NCI-H187 treated with DMSO at 0.1 percent for 48 hours (cell line): ENCODE results near the gene LRRC4C.
"Not testable (repeated sequence)": the region's sequence is repeated elsewhere in the genome, so short reads cannot be mapped to it uniquely, and the experiment has no call there.

Experiments
- DNase-seq: peaks from one replicate; lab custom pipeline; 2025; lab: John Stamatoyannopoulos, UW

LRRC4C gene

DNA sequence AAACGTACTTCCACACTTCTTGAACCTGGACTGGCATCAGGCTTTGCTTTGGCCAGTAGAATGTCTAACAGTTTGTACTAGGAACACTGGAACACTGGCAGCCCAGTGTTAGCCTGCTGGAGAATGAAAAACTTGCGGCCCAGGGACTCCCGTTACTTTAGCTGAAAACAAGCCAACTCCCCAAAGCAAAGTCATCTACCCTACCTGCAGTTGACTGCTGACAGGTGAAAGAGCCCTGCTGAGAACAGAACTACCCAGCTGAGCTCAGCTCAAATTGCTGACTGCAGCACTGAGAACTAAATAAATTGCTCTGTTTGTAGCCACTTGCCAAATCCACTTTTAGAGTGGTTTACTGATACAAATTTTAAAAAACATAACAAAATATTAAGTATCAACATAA is 342.5 kb downstream of the LRRC4C start:
- DNase-seq = no peak

DNA sequence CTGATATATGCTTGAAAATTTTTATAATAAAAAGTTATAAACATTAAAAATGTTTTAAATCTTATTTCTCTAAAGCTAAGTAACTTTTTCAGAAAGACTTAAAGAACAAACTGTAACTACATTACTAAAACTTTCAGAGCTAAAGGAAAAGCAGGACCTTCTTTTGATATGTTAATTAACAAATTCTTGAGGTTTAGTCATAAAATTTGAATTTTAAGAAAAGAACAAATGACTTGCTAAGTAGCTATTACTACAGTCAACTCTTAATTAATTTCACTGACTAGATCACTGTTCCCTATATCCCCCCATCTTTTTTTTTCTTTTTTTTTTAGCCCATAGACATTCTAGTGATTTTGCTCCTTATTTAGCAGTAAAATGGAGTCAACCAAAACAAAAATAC is 344.4 kb downstream of the LRRC4C start:
- no peak for DNase-seq

DNA sequence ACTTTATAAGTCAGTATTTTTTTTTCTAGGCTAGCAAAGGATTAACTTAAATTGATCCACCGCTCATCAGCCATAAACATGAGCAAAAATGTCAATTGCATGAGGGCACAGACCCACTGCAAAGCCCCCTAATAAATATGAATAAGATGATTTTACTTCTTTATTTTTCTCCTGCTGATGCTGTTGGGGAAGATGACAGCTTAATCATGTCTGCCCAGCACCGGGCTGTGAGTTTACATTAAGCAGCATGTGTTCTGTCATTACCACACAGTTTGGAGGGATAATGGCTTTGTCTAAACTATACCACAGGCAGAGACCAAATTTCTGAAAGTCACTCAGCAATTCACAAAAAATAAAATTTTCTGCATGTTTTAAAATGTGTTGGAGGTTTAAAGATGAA is 346.3 kb downstream of the LRRC4C start:
- no peak for DNase-seq

DNA sequence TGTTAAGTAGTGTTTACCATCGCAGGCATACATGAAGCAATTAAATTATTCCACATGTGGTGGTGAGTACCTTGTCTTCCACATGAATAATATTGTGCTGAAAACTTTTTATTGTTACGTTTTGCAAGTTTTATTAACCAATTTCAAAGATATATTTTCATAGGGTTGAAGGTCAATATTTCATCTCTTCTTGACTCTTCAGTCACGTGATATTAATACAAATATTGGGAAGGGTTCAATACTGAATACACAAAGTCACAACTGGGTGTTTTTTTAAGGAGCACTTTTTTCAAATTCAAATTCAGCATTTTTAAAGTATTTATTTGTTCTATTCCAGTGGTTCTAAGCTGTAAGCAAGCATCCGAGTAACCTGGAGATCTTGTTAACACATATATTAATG is 348.9 kb downstream of the LRRC4C start:
- no peak for DNase-seq

DNA sequence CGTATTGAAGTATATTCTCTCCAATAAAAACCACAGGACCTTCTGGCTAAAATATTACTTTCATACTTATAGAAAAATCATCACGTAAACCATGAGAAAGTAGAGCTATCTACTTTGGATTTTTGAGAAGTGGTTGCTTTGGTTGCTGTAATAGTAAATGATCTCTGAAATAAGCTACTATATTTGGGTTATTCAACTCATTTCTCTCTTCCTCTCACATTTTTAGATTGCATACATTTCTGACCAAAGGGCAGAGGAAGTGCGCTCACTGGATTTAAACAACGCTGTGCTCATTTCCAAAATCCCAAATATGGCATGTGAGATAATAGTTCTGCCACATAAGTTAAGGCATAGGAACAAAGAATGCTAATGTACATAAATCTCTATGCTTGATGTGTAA is 357.0 kb downstream of the LRRC4C start:
- DNase-seq = no peak

DNA sequence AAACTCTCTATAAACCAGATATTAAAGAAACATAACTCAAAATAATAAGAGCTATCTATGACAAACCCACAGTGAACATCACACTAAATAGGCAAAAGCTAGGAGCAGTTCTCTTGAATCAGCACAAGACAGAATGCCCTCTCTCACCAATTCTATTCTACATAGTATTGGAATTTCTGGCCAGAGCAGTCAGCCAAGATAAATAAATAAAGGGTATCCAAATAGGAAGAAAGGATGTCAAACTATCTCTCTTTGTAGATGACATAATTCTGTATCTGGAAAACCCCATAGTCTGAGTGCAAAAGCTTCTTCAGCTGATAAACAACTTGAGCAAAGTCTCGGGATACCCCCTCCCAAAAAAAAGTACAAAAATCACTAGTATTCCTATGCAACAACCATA is 359.8 kb downstream of the LRRC4C start:
- DNase-seq = no peak

DNA sequence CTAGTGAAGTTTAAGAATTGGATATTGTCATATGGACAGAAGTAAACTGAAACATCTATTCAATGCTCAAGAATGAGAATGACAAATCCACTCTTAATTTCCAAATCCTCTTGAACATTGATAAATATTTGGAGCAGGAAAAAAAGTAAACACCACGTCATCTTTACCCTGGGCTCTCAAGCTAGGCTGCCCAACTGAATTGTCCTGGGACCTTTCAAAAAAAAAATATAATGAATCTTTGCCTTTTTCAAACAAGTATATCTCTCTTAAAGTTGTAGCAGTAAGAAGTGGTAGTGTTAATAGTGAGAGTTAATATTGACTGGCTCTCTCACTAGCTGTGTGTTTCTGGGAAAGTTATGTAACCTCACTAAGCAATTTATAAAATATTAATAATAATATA is 374.3 kb downstream of the LRRC4C start:
- no peak for DNase-seq

DNA sequence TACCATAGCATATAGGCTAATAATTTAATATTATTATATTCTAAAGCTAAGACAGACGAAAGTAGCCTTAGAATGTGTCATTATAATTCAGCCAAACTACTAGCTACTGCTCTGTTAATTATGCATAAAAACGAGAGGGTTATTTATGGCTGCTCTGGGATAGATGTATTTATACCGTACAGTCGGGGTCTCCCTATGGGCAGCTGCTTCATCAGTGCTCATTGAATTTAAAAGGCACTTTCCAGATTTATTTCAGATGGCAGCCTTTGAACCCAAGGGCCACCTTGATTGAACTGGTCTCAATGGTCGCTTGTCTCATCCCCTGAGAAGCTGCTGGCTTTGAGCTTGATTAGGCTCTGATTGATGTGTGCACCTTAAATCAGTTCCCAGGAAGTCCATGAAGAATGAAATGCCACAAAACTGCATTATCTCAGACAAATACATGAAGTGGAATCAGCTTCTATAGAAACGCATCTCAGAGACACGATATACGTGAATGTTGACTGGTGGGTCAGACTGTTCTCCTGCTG is 377.6 kb downstream of the LRRC4C start:
- no peak for DNase-seq

DNA sequence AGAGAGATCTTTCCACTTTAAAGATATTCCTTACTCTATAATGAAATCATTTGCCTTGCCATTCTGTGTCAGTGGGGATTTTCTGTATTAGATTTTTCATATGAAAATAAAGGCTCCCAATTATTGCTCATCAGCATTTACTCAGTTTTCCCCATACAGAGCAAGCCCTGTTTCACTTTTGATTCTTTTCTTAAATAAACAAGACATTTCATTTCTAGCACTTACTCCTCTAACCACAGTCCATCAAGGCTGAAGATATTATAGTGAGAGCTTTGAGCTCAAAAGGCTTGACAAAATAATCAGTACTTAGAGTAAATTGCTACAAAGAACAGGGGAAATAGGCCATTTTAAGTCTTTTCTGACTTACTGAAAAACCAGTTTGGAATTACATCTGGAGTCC is 385.1 kb downstream of the LRRC4C start:
- DNase-seq = no peak

DNA sequence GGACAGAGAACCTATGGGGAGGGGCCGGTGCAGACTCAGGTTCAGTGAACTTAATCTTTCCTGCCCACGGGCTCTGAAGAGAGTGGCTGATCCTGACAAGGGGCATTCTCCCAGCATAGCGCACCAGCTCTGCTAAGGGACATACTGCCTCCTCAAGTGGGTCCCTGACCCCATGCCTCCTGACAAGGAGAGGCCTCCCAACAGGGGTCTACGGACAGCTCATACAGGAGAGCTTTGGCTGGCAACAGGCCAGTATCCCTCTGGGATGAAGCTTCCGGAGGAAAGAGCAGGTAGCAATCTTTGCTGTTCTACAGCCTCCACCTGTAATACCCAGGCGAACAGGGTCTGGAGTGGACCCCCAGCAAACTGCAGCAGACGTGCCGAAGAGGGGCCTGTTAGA is 394.0 kb downstream of the LRRC4C start:
- no peak for DNase-seq

DNA sequence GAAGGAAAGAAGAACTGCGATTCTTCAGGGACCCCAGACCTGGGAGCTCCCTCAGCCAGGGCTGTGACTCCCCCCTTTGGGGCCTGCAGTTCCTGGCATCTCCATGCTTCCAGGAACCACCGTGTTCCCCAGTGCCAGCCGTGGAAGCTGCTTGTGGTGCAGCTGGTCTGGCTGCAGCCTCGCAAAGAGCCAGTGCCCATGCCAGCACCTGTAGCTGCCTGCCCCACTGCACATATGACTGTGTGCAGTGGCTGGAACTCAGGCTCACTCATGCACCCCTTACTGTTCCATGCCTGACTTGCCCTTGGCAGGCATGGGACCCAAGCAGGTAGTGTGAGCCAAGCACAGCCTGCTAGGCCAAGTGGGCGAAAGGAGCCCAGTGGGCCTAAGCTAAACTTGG is 401.3 kb downstream of the LRRC4C start:
- no peak for DNase-seq

DNA sequence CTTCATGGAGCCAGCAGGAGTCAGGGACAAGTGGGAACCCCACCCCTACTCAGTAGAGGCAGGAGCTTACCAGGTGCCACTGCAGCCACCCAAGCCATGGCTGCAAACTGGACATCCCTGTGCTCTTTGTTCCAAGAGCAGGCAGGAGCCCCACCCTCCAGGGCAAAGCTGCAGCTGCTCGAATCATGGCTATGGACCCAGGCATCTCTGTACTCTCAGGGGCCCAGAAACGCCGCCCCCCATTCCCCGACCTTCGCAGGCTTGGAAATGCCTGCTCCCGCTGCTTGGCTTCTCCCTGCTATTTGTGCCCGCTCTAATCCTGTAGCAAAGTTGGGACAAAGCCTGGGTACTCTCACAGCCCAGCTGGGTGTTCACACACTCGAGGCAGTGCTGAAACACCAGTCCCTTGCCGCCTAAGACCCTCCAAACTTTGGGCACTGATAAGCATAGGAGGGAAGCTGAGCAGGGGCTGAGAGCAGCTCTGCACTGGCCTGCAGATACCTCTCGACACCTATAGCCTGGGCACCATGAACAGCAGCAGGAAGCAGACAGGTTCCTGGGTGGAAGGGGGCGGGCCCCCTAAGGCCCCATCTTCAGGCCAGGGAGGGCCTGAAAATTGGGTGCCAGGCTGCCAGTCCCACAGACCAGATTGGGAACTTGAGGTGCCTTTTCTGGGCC is 402.4 kb downstream of the LRRC4C start:
- no peak for DNase-seq

DNA sequence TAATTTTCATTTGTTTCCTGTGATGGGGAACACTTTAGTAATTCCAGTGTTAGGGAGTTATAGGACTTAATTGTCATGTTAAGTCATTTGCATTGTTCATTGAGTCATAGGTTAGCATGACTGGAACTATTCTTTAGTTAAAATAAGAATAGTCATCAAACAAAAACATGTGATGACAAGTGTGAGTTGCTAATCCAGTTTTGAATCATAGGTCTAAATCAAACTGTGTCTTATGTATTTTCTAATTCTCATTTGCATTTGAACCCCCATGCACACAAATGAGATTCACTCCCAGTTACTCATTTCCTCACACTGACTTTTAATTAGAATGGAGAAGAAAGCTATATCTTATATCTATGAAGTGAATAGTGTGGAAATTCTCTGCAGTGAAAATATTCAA is 405.6 kb downstream of the LRRC4C start:
- no peak for DNase-seq

DNA sequence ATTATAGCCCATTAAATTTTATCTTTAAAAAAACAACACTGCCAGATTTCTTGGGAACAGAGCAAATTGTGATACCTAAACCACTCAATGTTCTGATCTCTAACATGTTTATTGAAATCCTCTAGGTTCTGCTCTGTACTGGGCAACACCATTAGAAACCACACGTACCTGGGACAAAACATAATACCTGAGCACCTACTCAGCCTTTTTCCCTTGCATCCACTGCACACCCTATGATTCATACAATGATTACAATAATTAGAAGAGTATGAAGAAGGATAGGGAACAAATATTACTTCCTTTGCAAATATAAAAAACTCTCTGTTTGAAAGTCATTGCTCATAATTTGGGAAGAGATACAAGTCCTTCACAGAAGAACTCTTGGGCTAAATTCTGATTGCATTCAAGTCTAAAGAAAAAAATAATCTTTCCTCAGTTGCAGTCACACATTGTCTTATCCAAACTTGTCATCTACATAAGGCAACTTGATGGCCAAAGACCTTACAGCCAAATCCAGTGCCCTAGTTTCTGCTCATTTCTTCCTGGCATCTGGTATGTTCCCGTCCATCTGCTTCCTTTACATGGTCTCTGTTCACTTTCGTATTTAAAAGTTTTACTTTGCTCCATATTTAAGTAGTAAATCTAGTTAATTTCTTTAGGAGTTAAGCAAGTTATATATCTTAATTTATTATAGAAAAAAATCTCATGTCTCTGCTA is 407.4 kb downstream of the LRRC4C start:
- no peak for DNase-seq

DNA sequence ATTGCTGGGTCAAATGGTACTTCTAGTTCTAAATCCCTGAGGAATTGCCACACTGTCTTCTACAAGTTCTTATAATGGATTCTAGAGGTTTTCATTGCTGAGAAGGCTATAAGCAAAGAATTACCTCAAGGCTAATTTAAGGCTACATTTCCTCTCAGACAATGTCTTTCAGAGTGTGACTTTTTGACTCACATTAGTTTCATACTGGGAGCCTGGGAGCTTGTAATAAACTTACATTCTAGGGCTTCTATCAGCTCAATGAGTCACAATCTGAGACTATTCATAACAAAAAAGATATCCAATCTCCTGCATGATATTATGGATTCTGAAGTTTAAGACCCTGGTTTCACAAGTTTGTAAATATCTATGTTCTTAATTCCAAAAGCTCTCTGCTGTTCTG is 408.7 kb downstream of the LRRC4C start:
- DNase-seq = no peak

DNA sequence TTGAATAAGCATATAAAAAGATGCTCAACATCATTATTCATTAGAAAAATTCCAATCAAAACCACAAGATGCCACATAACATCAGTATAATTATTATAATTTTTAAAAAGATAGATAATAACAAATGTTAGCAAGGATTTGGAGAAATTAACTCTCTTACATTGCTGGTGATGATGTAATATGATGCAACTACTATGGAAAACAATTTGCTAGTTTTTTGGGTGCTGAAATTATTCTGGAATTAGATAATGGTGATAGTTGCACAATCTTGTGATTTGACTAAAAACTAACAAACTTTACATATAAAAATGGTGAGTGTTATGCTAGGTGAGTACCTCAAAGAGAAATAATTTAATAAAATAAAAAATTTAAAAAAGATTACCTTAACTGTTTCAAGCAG is 412.2 kb downstream of the LRRC4C start:
- DNase-seq = no peak

DNA sequence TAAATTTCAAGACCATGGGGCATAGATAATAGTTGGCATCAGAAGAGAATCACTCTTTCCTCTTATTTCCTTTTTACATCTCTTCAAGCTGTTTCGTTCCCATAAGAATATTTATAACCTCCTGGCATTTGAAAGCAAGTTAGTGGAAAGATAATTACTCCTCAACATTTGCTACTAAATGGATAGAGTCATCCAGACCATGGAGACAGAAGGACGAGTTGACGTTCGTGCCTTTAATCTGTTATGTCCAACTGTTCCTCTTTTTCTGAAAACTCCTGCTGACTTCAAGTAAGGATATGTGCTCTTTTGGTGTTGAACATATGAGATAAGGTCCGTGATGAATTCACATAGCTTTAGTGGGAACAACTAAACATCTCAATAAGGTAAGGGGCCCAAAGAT is 414.2 kb downstream of the LRRC4C start:
- DNase-seq = no peak

DNA sequence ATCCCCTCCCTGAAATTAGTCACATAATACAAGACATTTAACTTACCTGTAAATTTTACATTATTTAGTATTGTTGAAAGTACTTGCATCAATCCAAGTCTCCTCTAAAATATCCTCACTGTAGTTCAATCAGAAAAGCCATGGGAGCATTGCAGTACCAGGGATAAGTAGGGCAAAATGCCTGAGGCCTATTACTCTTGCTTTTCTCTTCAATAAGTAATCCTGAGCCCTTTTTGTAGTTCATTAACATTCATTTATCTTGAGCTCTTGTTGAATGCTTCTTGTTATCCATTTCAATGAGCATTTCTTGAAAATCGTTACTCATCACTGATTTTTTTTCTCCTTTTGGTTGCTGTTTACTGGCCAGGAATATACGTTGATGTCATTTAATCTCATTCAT is 414.7 kb downstream of the LRRC4C start:
- no peak for DNase-seq

DNA sequence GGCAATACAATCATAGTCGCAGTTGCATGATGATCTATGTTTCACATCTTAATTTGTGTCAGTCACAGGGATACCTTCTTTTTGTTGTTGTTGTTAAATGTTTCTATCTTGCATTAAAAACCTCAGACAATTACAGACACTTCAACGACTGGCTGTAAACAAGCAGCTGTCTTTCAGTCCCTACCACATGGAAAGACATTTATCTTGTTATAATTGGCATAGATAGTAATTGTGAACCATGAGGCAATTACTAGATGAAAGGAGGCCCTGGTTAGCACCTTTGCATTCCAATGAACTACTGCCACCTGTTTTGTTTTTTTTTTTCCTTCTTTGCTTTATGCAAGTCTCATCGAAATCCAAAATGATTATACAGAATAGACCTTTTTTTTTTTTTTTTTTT is 416.8 kb downstream of the LRRC4C start:
- no peak for DNase-seq

DNA sequence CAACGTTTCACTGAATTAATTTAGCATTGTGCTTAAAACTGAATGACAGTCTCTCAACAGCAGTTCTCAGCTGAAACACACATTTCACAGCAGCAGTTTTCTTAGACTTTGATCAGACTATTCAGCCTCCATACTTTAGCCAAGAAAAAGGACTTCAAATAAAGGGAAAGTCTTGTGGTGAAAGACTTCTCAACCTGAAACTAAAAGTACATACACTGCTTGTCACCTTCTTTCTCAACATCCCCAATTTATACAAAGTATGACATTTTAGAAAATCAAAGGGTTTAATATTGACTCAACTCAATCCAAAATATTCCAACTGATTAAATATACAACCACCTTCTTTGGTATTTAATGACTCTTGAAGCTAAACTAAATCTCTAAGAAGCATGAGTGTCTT is 419.0 kb downstream of the LRRC4C start:
- DNase-seq = no peak

DNA sequence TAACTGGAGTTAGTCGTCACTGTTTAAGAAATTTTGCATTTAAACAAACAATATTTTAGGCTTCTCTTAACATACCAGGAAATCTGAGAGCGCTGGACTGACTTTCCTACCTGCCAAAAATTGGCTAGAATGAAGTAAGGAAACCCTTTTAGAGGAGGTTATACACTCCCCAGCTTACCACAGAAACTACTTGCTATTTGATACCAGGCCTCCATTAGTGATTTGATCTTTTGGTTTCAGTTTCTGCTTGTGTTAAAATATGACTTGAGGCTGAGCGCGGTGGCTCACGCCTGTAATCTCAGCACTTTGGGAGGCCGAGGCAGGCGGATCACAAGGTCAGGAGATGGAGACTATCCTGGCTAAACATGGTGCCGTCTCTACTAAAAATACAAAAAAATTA is 419.9 kb downstream of the LRRC4C start:
- DNase-seq = no peak

DNA sequence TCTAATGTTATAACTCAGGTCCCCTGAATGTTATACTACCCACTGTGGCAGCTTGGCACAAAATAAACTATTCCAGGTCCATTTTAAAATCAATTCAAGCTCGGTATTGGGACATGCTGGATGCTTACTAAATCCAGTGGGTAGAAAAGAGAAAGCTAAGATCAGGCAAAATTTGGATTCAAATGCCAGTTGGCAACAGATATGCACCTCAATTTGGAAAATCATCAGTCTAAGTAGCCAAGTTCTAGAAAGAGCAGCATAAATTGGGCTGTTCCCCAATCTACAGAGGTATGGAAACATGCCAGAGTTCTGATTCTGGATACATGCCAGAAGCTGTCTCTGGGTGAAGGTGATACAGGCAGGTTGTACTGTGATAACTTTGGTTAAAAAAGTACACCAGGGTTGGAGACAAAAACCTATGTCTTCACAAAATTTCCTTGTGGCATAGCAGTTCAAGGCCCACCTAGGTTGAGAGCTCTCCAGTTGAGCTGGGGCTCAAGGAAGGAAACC is 427.8 kb downstream of the LRRC4C start:
- DNase-seq = no peak

DNA sequence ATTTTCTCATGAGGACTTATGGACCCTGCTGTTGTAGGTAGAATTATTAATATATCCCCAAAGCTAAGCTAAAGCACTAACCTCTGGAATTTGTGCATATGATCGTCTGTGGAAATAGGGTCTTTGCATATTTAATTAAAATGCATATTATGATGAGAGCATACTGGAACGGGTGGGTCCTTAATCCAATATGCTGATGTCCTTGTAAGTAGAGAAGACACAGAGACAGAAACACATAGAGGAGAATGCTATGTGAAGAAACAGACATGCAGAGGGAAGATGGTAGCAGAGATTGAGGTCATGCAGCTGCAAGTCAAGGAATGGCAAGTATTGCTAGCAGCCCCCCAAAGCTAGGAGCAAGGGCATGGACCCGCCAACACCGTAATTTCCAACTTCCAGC is 439.2 kb downstream of the LRRC4C start:
- no peak for DNase-seq

DNA sequence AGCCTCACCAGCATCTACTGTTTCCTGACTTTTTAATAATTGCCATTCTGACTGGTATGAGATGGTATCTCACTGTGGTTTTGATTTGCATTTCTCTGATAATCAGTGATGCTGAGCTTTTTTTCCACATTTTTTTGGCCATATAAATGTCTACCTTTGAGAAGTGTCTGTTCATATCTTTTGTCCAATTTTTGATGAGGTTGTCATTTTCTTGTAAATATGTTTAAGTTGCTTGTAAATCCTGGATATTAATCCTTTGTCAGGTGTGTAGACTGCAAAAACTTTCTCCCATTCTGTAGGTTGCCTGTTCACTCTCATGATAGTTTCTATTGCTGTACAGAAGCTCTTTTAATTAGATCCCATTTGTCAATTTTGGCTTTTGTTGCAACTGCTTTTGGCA is 439.8 kb downstream of the LRRC4C start:
- not testable (repeated sequence) for DNase-seq
